Cardiac fibroblast (primary cell): Measurements from ENCODE around the gene SCCPDH.

Experiments used
- DNase-seq, 2 donors: peaks; one replicate each; pipeline versions ENCODE4 v3.0.0 to v3.0.0-alpha.2; 2010; ENCODE audit warnings: low read depth in 2 of 2
- H3K4me3 ChIP-seq, 2 donors: replicated peaks in 1 of 2; 1 replicate in 1 of 2; 2 replicates in 1 of 2; pipeline ENCODE4 v1.5.1; 2011; ENCODE audit warnings: low read depth in 2 of 2, low read length in 2 of 2, mild to moderate bottlenecking in 2 of 2, moderate library complexity in 1 of 2
- CTCF ChIP-seq: IDR thresholded peaks from one replicate; pipeline ENCODE4 v1.5.1; 2011; ENCODE audit warnings: low read depth, mild to moderate bottlenecking, low read length, inconsistent platforms

Gene SCCPDH

GRCh38 chr1:246789454-246790339 lies 65.5 kb downstream of the SCCPDH start:
- no peak for DNase-seq
- H3K4me3 ChIP-seq = no peak overlapping the region
- no peak for TF ChIP-seq CTCF

GRCh38 chr1:246790364-246790763 lies 66.2 kb downstream of the SCCPDH start:
- no peak for TF ChIP-seq CTCF
- H3K4me3 ChIP-seq = no peak overlapping the region
- DNase-seq = no peak

GRCh38 chr1:246790833-246791232 lies 66.6 kb downstream of the SCCPDH start:
- no peak for DNase-seq
- TF ChIP-seq CTCF = no peak
- no peak overlapping the region for H3K4me3 ChIP-seq

GRCh38 chr1:246791303-246791918 lies 67.2 kb downstream of the SCCPDH start:
- no peak overlapping the region for H3K4me3 ChIP-seq
- no peak for TF ChIP-seq CTCF
- DNase-seq = no peak

GRCh38 chr1:246792603-246793002 lies 68.4 kb downstream of the SCCPDH start:
- H3K4me3 ChIP-seq = no peak overlapping the region
- DNase-seq = no peak
- TF ChIP-seq CTCF = no peak

GRCh38 chr1:246793356-246793896 lies 69.2 kb downstream of the SCCPDH start:
- TF ChIP-seq CTCF = no peak
- DNase-seq = no peak
- H3K4me3 ChIP-seq = no peak overlapping the region
